Measurements from ENCODE around the gene GDPD3. TPM values are rescaled to one million over a fixed set of nuclear protein-coding genes. Genes with fewer than 3 reads are reported as not detected.

Gene GDPD3
- total RNA-seq, 1 experiment from 2014 or later, result 3.8 TPM

- Histone ChIP-seq H3K9ac (ENCODE audit: extremely low read depth, insufficient read length, low read length) (no peak overlapping the region), H2BK5ac (ENCODE audit: insufficient read length, low read length) (no peak overlapping the region)
Observed at GRCh38 chr16:30054959-30055553, 58.3 kb downstream of the GDPD3 start.

More at GRCh38 chr16:30054959-30055553, 58.3 kb downstream of the GDPD3 start:
- no peaks in the 10 kb centered on the region for H4K20me1 ChIP-seq (ENCODE audit: control insufficient read depth, insufficient read depth, insufficient read length)
- no peaks in the 10 kb centered on the region for H3K9me3 Mint-ChIP-seq
- H3K9me3 ChIP-seq (ENCODE audit: control insufficient read depth, low read depth, low read length), result no peaks in the 10 kb centered on the region
- no peaks in the 10 kb centered on the region for H3K79me1 ChIP-seq (ENCODE audit: insufficient read depth, low read depth, low read length, poor library complexity, severe bottlenecking)
- H3K4me3 Mint-ChIP-seq, result peak overlapping the region; percentile 32 to 69; a peak in 3 of 5 replicates
- H3T11ph ChIP-seq (ENCODE audit: low read length), result no peak overlapping the region
- no peak overlapping the region for H4K91ac ChIP-seq (ENCODE audit: insufficient read length, low read depth, low read length)
- no peak overlapping the region for H4K8ac ChIP-seq (replicated peaks; ENCODE audit: insufficient read length, low read depth, low read length)
- H3K27ac Mint-ChIP-seq, result no peak overlapping the region
- H3K27me3 ChIP-seq (ENCODE audit: insufficient read depth, low read length), result no peaks in the 10 kb centered on the region
- no peak overlapping the region for H3K4me2 ChIP-seq (ENCODE audit: insufficient read depth, insufficient read length, low read length)
- no peak overlapping the region for H3K14ac ChIP-seq (ENCODE audit: insufficient read depth, low read length)
- H3K4ac ChIP-seq (ENCODE audit: low read depth, low read length), result no peak overlapping the region
- H4K5ac ChIP-seq (ENCODE audit: insufficient read length, low read depth, low read length), result no peak overlapping the region
- H2BK15ac ChIP-seq (ENCODE audit: low read depth, low read length), result no peak overlapping the region
- no peak overlapping the region for H2AK5ac ChIP-seq (ENCODE audit: insufficient read length, low read length)
- TF ChIP-seq, protein P1, sequence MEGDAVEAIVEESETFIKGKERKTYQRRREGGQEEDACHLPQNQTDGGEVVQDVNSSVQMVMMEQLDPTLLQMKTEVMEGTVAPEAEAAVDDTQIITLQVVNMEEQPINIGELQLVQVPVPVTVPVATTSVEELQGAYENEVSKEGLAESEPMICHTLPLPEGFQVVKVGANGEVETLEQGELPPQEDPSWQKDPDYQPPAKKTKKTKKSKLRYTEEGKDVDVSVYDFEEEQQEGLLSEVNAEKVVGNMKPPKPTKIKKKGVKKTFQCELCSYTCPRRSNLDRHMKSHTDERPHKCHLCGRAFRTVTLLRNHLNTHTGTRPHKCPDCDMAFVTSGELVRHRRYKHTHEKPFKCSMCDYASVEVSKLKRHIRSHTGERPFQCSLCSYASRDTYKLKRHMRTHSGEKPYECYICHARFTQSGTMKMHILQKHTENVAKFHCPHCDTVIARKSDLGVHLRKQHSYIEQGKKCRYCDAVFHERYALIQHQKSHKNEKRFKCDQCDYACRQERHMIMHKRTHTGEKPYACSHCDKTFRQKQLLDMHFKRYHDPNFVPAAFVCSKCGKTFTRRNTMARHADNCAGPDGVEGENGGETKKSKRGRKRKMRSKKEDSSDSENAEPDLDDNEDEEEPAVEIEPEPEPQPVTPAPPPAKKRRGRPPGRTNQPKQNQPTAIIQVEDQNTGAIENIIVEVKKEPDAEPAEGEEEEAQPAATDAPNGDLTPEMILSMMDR (conservative IDR thresholded peaks at IDR 0.05), result peak; percentile 84
- no peak overlapping the region for H3K23ac ChIP-seq (ENCODE audit: insufficient read length, low read depth, low read length)
- no peaks in the 10 kb centered on the region for H3K79me2 ChIP-seq (ENCODE audit: insufficient read depth, low read length)
- DNase-seq, result peak; percentile 86
- H3K56ac ChIP-seq (ENCODE audit: insufficient read length, low read depth, low read length), result no peak overlapping the region
- no peak overlapping the region for H2BK20ac ChIP-seq (ENCODE audit: low read depth, low read length, poor library complexity, severe bottlenecking)
- peaks cover 13 to 16% of the 10 kb centered on the region in 2 experiments for H3K4me1 Mint-ChIP-seq
- no peak overlapping the region for H3K18ac ChIP-seq (ENCODE audit: insufficient read length, low read depth, low read length)
- no peak overlapping the region for H2BK120ac ChIP-seq (ENCODE audit: low read depth, low read length, poor library complexity, severe bottlenecking)
- no peaks in the 10 kb centered on the region for H3K4me1 ChIP-seq (ENCODE audit: insufficient read depth, low read length)
- peaks cover 14% of the 10 kb centered on the region for H3K27me3 Mint-ChIP-seq (ENCODE audit: low read depth)
- peaks cover 9% of the 10 kb centered on the region for H3K23me2 ChIP-seq (ENCODE audit: insufficient read length, low read depth, low read length, poor library complexity, severe bottlenecking)
- WGBS (ENCODE audit: extremely low coverage, insufficient read length, low lambda C conversion rate), result no CpG with 5 or more reads among the region's 10 CpGs
- H2AFZ ChIP-seq (ENCODE audit: low read length), result no peak overlapping the region
- no peak overlapping the region for H2BK12ac ChIP-seq (ENCODE audit: insufficient read length, low read depth, low read length)
- no peaks in the 10 kb centered on the region for H3K36me3 Mint-ChIP-seq (ENCODE audit: insufficient read depth in 1 of 3, low read depth in 3 of 3)
- H3K27ac ChIP-seq (ENCODE audit: insufficient read length, low read depth, low read length), result no peak overlapping the region

Other genes starting within 250 kb of the GDPD3 start
- 44.7 and 50.8 TPM in 2 replicates for gene SEZ6L2, start 214.0 kb downstream of the GDPD3 start, total RNA-seq (2021)
- gene ASPHD1, start 213.0 kb downstream of the GDPD3 start, total RNA-seq (2021), result 16.7 and 17.9 TPM in 2 replicates
- 16.8 and 18.3 TPM in 2 replicates for gene KCTD13, start 187.3 kb downstream of the GDPD3 start, total RNA-seq (2021)
- gene TMEM219, start 151.5 kb downstream of the GDPD3 start, total RNA-seq (2021), result 82.1 and 89.1 TPM in 2 replicates
- 43.1 and 43.9 TPM in 2 replicates for gene TAOK2, start 139.7 kb downstream of the GDPD3 start, total RNA-seq (2021)
- 18.5 and 21.6 TPM in 2 replicates for gene HIRIP3, start 117.9 kb downstream of the GDPD3 start, total RNA-seq (2021)
- gene INO80E, start 117.3 kb downstream of the GDPD3 start, total RNA-seq (2021), result 94.1 and 101 TPM in 2 replicates
- gene DOC2A, start 102.5 kb downstream of the GDPD3 start, total RNA-seq (2021), result 10.2 and 12.2 TPM in 2 replicates
- gene C16orf92, start 90.3 kb downstream of the GDPD3 start, total RNA-seq (2021), result not detected in 2 replicates
- 20.9 and 22.3 TPM in 2 replicates for gene TLCD3B, start 82.3 kb downstream of the GDPD3 start, total RNA-seq (2021)
- 1,356 and 1,375 TPM in 2 replicates for gene ALDOA, start 47.8 kb downstream of the GDPD3 start, total RNA-seq (2021)
- 162 and 163 TPM in 2 replicates for gene PPP4C, start 37.5 kb downstream of the GDPD3 start, total RNA-seq (2021)
- gene TBX6, start 21.6 kb downstream of the GDPD3 start, total RNA-seq (2021), result 1.6 and 1.9 TPM in 2 replicates
- 26.3 and 27.5 TPM in 2 replicates for gene YPEL3, start 17.3 kb downstream of the GDPD3 start, total RNA-seq (2021)
- 52.3 and 53.5 TPM in 2 replicates for gene MAPK3, start 9.7 kb upstream of the GDPD3 start, total RNA-seq (2021)
- 3.4 and 4.8 TPM in 2 replicates for gene CORO1A, start 70.1 kb upstream of the GDPD3 start, total RNA-seq (2021)
- gene BOLA2B, start 80.1 kb upstream of the GDPD3 start, total RNA-seq (2021), result 202 and 218 TPM in 2 replicates
- 30.3 TPM in 2 replicates for gene SLX1A, start 80.3 kb upstream of the GDPD3 start, total RNA-seq (2021)
- 21.5 and 21.8 TPM in 2 replicates for gene SULT1A3, start 85.7 kb upstream of the GDPD3 start, total RNA-seq (2021)
- gene NPIPB13, start 134.9 kb upstream of the GDPD3 start, total RNA-seq (2021), result 14.3 and 16.4 TPM in 2 replicates
- gene CD2BP2, start 241.8 kb upstream of the GDPD3 start, total RNA-seq (2021), result 90.1 and 90.2 TPM in 2 replicates

Data from H9 (cell line).